NT2/D1 (cell line): ENCODE measurements around the gene PDE9A.

ENCODE experiments used
- YY1 ChIP-seq: IDR thresholded peaks from 2 replicates; pipeline ENCODE4 v1.6.1; 2011; ENCODE audit not compliant: insufficient read length, insufficient read depth
- ZNF274 ChIP-seq: IDR thresholded peaks from 2 replicates; pipeline ENCODE4 v1.6.1; 2011; ENCODE audit warnings: mild to moderate bottlenecking, low read depth, low read length

DNA sequence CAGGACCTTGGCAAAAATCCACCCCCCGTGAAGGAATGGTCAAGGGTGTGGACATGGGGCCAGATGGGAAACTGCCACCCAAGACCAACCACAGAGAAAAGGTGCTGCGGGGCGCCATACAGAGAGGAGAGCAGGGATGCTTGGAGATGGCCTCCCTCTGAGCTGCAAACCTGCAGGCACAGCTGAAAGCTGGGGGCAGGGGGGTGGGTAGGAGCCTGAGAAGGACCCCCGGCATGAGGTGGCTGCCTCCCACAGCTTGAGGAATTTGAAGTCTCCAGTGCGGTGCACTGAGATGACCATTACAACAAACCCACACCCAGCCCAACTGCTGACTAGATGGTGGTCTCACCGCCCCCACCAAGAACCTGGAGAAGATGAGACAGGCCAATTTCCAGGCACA, 141.1 kb downstream of the PDE9A start:
- TF ChIP-seq ZNF274, result no peak
- TF ChIP-seq YY1, result no peak
